HG02943 (cell line): ENCODE data around the gene GRAP2.
"Not testable (repeated sequence)": the region's sequence is repeated elsewhere in the genome, so short reads cannot be mapped to it uniquely, and the experiment has no call there.

Experiments
- ATAC-seq: cut with Tn5 transposase; IDR thresholded peaks from one replicate; pipeline ENCODE4 v1.9.1; 2021; ENCODE audit warnings: mild to moderate bottlenecking, low read depth, moderate library complexity; ENCODE audit not compliant: unreplicated experiment

The GRAP2 gene

DNA sequence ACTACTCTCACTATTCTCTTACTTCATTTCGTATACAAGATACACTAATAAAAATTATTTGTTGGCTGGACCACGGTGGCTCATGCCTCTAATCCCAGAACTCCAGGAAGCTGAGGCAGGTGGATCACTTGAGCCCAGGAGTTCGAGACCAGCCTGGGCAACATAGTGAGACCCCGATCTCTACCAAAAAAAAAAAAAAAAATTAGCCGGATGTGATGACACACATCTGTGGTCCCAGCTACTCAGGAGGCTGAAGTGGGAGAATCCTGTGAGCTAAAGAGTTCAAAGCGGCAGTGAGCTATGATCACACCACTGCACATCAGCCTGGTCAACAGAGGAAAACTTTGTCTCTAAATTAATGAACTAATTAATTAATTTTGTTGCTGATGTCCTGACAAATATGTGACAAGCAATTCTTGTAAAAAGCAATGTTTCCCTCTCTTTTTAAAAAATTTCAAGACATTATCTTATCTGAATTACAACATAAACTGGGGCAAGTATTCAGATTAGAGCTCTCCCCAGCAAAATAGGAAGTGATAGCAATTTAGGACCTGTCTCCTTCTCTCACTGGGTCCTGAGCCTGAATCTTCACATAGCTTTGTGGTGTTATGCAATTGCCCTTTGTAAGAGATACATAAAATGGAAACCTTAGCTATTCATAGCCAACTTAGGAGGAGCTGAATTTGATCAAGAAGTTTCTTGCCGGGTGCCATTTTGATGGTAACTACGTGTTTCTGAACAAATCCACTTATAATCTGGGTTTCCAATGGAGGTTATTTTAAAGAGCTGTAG, 41.8 kb downstream of the GRAP2 start:
- ATAC-seq, result no peak

DNA sequence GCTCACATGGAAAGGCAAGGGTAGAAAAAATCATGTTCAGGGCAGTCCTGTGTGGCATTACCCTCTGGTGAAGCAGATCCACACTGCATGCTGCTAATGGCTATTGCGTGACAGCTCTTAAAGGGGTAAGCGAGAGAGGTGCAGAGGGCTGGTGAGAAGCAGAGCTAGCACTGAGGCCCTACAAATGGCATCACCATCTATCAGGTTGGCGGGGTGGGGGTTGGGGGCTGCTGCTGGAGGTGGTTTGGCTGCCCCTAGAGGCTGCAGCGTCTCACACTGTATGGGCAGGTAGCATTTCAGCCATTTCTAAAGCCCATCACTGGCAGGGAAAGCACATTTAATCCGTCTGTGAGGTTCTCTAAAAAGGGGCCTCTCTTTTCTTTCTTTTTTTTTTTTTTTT, 42.5 kb downstream of the GRAP2 start:
- ATAC-seq, result no peak

DNA sequence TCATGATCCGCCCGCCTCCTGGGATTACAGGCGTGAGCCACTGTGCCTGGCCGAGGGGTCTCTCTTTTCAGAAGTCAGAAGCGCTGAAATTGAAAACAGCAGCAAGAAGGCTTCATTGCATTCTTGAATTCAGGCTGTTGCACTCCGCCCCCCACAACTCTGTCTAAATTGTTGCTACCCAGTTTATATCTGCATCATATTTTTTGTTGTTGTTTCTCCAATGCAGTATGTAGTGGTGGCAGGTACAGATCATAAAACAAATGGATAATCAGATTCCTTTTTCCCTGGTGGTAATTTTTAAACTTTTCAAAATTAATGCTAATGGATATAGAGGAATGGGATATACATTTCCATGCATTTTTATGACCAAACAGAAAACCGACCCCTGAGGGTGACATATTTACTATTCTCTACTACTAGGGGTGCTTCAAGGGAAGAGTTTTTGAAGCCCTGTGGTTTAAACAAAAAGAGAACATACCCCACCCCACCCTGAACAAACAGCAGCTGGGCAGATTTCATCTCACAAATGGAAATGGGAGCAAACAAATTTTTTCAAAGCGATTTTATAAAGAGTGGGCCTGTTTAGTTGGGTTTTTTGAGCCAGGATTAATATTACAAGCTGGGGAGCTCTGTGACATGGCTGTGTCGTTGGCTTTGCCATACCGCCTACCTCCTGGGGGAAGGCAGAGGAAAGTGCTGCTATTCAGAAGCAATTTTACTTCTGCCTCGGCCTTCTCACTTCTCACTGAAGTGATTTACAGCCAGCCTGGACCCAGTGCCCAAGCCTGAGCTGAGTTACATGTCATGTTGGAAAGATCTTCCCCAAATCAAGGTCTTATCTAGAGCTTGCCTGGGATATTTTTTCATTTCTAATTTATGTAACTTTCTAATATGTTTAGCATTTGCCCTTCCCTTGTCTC, 43.3 kb downstream of the GRAP2 start:
- ATAC-seq, result no peak

DNA sequence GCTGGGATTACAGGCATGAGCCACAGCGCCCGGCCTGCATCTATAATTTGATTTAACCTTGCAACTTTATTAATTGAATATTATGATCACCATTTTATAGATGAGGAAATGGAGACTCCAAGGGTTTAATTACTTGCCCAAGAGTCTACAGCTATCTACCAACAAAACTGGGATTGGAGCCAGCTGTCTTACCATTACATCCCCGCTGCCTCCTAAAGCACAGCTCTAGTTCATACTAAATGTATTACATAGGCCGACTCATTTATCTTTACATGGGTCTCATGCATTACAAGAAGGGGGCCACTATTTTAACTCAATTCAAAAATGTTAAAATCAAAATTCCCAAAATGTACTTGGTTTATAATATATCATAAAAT, 45.2 kb downstream of the GRAP2 start:
- ATAC-seq, result no peak

DNA sequence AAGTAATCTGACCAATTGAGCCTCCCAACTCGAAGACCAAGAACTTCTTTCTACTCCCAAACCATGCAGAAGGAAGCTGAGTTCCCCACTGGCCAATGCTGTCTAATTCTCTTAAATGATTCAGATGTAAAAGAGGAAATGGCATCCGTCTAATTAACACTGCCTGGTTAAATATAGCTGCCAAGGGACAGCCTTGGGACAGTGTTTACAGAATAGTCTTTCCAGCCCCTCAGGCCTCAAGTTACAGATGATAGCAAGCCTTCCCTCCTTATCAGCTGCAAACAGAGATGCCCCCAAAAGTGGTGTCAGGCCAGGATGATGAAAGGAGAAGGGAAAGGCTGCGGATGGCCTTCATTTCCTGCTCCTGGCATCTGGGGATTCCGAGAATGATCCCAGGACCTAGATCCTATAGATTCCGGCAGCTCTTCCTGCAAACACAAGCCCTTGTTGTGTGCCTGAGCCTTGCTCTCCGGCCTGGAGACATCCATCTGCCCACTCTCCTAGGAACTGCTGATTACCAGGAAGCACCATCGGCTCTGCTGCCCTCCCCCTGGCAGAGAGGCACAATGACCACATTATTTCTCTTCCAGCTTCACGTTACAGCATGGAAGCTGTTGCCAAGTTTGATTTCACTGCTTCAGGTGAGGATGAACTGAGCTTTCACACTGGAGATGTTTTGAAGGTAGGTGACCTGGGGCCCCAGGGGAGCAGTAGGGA, 45.8 kb downstream of the GRAP2 start:
- no peak for ATAC-seq

DNA sequence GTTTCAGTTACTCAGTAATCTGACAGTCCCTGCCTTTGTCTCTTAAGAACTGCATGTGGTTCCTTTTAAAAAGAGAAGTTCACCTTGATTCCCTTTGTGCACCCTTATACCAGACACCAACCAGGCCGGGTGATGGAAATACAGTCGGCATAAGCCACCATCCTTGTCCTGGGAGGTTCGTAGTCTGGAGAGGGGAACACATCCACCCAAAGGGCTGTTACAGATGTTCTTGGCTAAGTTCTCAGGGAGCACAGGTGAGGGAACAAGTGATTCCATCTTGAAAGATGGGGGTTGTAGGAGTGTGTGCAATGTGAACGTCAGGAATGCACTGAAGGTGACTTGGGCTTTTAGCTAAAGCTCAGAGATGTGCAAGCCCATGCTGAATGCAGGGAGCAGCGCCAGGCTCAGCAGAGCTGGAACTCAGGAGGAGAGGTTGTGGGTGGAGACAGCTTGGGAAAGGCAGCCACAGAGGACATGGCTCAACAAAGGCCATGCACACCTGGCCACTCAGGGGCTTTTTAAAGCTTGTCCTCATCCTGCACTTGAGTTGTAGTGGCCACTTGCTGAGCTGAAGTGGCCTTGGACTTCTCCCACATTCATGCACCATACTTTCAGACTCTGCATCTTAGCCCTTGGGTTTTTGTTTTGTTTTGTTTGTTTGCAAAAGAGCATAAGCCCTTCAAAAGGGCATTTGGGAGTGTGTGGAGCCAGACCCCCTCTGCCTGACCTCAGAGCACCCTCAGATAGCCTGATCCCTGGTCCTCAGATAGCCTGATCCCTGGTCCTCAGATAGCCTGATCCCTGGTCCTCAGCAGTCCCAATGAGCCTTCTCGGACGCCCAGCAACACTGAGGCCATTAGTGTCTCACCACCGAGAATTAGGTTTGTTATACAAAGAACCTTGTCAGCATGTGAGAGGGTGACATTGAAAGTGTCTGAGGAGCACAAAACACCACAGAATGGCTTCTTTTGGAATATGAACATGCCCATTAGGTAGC, 46.6 kb downstream of the GRAP2 start:
- ATAC-seq, result no peak

DNA sequence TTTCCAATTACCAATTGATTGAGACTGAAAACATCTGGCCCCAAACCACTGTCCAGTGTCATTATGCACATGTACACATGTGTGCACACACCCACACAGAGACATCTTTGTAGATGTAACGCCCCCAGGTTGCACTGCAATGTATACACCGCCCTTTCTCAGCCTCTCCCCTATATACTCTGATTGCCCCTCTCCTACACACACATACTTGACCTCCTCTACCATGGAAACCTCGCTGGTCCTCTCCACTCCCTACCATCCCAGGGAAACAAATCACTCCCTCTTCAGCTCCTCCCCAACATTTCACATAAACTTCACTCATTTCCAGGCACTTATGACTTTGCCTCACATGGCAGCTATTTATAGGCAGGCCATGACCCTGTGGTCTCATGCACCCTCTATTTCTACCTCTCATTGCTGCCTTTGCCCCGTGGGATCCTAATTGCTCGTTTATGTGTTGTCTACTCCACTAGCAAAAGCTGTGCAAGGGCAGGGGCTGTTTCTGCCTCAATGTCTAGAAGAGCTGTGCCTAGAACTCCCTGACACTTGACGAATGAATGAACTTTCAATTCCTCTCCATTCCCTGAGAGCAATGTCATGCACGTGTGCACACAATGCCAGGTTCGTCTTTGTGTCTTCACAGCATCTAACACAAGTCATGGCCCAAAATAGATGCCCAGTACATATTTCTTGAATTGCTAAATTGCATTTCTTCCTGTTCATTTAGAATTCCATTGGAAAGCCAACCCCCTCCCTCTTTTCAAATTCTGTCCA, 49.3 kb downstream of the GRAP2 start:
- no peak for ATAC-seq

DNA sequence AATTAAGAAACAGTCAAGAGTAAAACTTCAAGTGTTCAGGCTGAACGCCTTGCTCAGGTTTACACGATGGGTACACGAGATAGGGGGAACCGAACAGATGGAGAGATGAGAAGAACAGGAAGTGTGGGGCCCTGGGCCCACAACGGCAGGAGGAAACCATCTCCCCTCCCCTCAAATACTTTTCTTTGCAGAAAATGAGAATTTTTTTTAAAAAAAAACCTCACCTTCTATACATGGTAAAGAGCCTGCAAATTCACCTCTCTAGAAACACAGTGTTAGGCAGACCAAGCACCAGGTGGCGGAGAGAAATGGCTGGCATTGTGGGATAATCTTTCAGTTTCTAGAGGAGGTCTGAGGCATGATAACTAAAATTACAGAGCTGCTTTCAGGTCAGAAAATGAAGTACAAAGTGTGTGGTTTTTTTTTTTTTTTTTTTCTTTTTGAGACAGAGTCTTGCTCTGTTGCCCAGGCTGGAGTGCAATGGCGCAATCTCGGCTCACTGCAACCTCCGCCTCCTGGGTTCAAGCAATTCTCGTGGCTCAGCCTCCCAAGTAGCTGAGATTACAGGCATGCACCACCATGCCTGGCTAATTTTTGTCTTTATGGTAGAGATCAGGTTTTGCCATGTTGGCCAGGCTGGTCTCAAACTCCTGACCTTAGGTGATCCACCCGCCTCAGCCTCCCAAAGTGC, 50.9 kb downstream of the GRAP2 start:
- ATAC-seq, result not testable (repeated sequence)

DNA sequence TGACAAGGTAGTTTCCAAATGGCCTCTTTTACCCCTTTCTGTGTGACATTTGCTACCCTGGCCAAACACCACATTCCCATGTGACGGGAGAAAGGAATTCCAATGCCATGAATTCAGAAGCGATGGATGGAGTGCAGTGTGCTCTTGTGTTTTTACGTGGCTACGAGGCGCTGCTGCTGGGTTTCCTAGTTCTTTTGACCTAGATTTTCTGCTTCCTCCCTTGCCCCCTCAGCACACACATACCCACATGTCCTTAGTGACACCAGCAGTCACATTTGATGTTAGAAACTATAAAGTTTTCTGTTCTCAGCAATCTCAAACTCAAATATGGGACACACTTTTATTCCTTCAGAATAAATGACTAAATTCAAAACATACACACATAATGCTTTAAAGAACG, 51.5 kb downstream of the GRAP2 start:
- ATAC-seq, result no peak

DNA sequence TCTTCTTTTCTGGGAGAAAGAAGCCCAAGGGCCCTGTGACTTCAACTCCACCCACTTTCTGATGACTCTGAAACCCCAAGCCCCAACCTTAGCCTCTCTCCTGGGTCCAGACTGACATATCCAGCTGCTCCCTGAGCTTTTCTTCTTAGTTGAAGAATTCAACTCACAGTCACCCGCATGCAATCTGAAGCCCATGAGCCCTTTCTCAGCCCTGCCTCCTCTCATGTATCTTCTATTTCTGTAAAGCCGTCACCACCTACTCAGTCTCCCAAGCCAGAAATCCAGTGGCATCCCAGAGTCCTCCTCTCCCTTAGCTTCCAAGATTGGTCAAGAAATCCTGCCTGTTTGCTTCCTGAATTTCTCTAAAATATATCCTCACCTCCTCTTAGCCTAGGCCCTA, 52.2 kb downstream of the GRAP2 start:
- no peak for ATAC-seq

DNA sequence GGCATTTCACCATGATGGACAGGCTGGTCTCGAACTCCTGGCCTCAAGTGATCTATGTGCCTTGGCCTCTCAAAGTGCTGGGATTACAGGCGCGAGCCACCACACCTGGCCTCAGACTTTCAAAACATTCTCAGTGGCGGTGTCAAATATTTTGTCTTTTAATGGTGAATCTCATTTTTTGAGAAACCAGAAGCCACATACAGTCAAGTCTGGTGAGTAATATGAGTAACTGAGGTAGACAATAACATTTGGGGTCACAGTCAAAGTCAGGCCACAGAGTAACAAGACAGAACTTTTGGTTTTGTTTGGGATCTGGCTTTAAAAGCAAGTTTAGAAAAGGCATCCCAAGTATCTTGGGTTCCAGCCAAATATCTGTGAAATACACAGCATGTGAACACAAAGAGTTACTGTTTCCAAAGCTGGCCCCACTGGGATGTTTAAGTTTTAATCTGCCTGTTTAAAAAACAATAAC, 53.7 kb downstream of the GRAP2 start:
- ATAC-seq, result no peak

DNA sequence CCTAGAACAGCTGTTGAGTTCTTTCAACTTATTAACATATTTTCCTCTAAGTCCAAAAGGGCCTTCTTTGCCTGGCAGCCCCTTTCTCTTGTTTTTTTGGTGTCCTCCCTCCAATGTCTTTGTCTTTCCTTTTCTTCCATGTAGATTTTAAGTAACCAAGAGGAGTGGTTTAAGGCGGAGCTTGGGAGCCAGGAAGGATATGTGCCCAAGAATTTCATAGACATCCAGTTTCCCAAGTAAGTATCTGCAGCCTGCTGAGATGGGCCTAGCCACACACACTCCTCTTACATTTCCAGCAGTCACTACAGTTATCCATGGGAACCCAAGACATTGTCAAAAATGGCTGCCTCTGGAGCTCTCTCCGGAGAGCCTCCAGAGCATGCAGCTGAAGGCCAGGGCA, 54.8 kb downstream of the GRAP2 start:
- no peak for ATAC-seq

DNA sequence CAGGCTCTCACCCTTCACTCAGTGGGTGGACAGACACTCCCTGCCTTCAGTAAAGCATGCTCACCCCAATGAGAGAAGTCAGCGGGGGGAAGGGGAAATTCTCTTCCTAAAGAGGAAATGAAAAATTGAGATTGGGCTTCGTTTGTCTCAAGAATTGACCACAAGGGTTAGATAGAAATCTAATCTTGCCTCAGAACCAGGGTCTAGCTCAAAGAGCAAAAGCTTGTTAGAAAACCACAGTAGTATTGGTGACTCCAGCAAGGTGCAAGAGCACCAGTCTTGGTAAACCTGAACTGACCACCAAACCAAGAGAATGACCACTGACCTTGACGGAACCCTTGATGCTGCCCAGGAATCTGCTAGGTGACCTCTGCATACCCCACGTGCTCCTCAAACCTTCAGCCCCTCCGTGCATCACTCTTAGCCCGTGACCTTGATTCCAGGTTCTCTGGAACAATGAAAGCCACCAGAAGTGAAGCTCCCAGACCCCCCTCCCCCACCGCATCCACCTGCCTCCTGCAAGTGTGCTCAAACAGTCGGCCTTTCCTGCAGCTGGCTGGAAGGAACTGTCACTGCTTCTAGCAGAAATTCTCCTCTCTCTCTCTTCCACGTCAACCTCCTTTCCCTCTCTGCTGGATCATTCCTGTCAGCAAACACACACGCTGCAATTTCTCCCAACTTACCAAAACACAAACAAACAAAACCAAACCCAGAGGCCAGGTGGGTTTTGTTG, 56.2 kb downstream of the GRAP2 start:
- ATAC-seq, result no peak

DNA sequence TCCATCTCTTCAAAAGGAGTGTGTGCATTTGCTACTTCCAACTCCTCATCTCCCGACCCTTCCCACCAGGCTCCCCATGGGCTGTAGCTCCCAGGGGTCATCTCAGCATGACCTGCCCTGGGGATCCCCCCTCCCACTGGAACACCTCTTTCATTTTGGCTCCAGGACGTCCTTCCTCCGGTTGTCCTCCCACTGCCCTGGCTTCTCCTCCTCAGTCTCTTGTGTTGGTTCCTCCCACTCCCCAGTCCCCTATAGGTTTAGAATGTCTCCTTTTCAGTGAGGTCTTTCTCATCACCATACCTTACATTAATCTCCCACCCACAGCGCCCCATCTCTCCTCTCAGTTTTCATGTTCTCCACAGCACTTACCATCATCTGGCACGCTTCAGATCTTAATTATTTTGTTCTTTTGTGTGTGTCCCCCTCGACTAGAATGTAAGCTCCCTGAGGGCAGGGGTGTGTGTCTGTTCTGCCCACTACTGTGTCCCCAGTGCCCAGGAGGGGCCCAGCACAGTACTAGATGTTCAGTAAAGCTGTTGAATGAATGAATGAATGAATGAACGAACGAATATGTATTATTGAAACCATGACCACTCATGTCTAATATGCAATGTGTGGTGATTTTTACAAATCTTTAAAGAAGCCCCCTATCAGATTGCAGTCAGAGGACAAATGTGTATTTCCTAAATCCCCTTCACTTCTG, 57.3 kb downstream of the GRAP2 start:
- ATAC-seq, result no peak

DNA sequence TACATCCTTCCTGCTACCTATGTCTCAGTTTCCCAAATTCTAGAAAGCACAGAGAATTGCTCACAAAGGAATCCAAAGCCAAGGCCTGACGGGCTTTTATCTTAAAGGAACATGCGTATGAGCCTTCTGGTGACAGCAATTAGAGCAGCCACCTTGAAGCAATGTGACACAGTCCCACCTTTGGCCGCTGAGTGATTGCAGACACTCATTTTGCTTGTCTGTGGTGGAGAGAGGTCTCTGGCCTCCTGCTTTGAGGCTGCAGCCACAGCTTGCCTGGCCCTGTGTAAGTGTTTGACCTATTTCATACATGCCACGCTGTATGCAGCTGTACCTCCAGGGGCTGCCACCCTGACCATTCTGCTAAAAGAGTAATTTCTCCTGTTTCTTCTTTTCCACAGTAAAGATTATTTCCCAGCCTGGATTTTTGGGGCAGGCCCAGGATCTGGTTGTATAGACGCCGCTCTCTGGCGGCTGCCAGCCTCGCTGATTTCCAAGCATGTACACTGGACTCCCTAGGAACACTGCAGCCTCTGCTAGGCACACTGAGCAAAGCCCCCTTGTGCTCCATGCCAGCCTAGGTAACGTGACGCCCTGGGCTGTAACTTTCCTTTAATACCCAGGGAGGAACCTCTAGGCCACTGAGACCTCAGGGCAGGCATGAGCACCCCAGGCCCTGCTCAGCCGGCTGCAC, 58.2 kb downstream of the GRAP2 start:
- no peak for ATAC-seq

DNA sequence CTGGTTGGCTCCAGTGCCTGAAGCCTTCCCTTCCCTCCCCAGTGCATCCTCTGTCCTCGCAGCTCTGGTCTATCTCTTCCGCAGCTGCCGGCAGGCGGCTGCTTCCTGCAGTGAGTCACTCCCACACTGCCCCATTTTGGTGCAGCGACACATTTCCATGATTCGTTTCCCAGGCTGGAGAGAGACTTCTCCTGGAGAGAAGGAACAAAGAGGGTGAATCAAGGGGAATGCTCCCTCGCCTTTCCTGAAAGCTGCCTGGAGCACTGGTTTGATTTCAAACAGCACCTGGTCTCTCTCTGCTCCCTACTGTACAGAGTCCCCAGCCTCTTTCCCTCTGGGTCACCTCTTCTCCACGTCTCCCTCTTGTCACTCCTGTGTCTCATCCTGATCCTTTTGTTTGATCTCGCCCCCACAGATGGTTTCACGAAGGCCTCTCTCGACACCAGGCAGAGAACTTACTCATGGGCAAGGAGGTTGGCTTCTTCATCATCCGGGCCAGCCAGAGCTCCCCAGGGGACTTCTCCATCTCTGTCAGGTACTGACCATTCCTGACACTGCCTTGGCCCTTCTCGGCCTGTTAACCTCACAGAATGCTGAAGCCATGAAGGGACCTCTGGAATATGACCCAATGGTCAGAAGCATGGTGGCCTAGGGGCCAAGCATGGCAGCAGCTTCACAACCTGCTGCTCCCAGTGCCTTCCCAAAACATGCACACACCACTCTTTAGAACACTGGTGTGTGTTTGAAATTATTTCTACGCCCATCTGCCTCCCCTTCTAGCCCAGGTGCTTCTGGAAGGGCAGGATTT, 59.0 kb downstream of the GRAP2 start, which contains the start of gene TMA7B:
Gene TMA7B (plus strand): TSS at position 758 of the 808 bp plus-strand sequence. CDS start 3,978 bp downstream, outside the sequence.
- ATAC-seq, result no peak
